H9 (cell line): ENCODE results near the gene SNX11. TPM values are rescaled to one million over a fixed set of nuclear protein-coding genes. Genes with fewer than 3 reads are reported as not detected.
"Not testable (repeated sequence)": the region's sequence is repeated elsewhere in the genome, so short reads cannot be mapped to it uniquely, and the experiment has no call there.

Source experiments
- DNase-seq: peaks from one replicate; pipeline ENCODE4 v3.0.0-alpha.2; 2017
- H2AFZ ChIP-seq: one replicate; pipeline ENCODE4 v1.6.1; 2013; ENCODE audit warnings: mild to moderate bottlenecking, low read length, control low read depth, moderate library complexity
- H2AK5ac ChIP-seq: 2 replicates; pipeline ENCODE4 v1.6.1; 2013; ENCODE audit warnings: low read length, control low read depth, mixed read lengths; ENCODE audit not compliant: insufficient read length
- H2BK120ac ChIP-seq: one replicate; pipeline ENCODE4 v1.6.1; 2013; ENCODE audit warnings: low read depth, mild to moderate bottlenecking, low read length, control low read depth, inconsistent platforms; ENCODE audit not compliant: poor library complexity, severe bottlenecking
- H2BK12ac ChIP-seq: 2 replicates; pipeline ENCODE4 v1.6.1; 2013; ENCODE audit warnings: low read length, control low read depth, mixed read lengths, low read depth; ENCODE audit not compliant: insufficient read length
- H2BK15ac ChIP-seq: 2 replicates; pipeline ENCODE4 v1.6.1; 2013; ENCODE audit warnings: low read depth, low read length, control low read depth
- H2BK20ac ChIP-seq: one replicate; pipeline ENCODE4 v1.6.1; 2013; ENCODE audit warnings: low read depth, mild to moderate bottlenecking, low read length, control low read depth, inconsistent platforms; ENCODE audit not compliant: poor library complexity, severe bottlenecking
- H2BK5ac ChIP-seq: 2 replicates; pipeline ENCODE4 v1.6.1; 2013; ENCODE audit warnings: low read length, control low read depth, mixed read lengths; ENCODE audit not compliant: insufficient read length
- H3K14ac ChIP-seq: 2 replicates; pipeline ENCODE4 v1.6.1; 2013; ENCODE audit warnings: low read length, control low read depth; ENCODE audit not compliant: insufficient read depth
- H3K18ac ChIP-seq: 2 replicates; pipeline ENCODE4 v1.6.1; 2013; ENCODE audit warnings: low read depth, mild to moderate bottlenecking, mixed read lengths, low read length, control low read depth; ENCODE audit not compliant: insufficient read length
- H3K23ac ChIP-seq: 2 replicates; pipeline ENCODE4 v1.6.1; 2013; ENCODE audit warnings: low read length, control low read depth, mixed read lengths, low read depth; ENCODE audit not compliant: insufficient read length
- H3K23me2 ChIP-seq: 2 replicates; pipeline ENCODE4 v1.6.1; 2013; ENCODE audit warnings: low read depth, mild to moderate bottlenecking, mixed read lengths, low read length, control low read depth; ENCODE audit not compliant: insufficient read length, poor library complexity, severe bottlenecking
- H3K27ac ChIP-seq: 2 replicates; pipeline ENCODE4 v1.5.1; 2013; ENCODE audit warnings: low read length, control low read depth, mixed read lengths, low read depth; ENCODE audit not compliant: insufficient read length
- H3K27me3 ChIP-seq: 2 replicates; pipeline ENCODE4 v1.6.1; 2013; ENCODE audit warnings: low read length, control low read depth, inconsistent platforms; ENCODE audit not compliant: insufficient read depth
- H3K4ac ChIP-seq: 2 replicates; pipeline ENCODE4 v1.6.1; 2013; ENCODE audit warnings: low read depth, mild to moderate bottlenecking, control low read depth, inconsistent platforms, low read length, moderate library complexity
- H3K4me1 ChIP-seq: 2 replicates; pipeline ENCODE4 v1.6.1; 2013; ENCODE audit warnings: low read length, control low read depth, inconsistent platforms; ENCODE audit not compliant: insufficient read depth
- H3K4me2 ChIP-seq: 2 replicates; pipeline ENCODE4 v1.6.1; 2013; ENCODE audit warnings: low read length, control low read depth, mixed read lengths; ENCODE audit not compliant: insufficient read length, insufficient read depth
- H3K56ac ChIP-seq: 2 replicates; pipeline ENCODE4 v1.6.1; 2013; ENCODE audit warnings: low read depth, mild to moderate bottlenecking, mixed read lengths, low read length, control low read depth; ENCODE audit not compliant: insufficient read length
- H3K79me1 ChIP-seq: 2 replicates; pipeline ENCODE4 v1.6.1; 2013; ENCODE audit warnings: low read depth, mild to moderate bottlenecking, moderate library complexity, low read length, control low read depth, inconsistent platforms; ENCODE audit not compliant: insufficient read depth, poor library complexity, severe bottlenecking
- H3K79me2 ChIP-seq: 2 replicates; pipeline ENCODE4 v1.6.1; 2013; ENCODE audit warnings: low read length, control low read depth, inconsistent platforms; ENCODE audit not compliant: insufficient read depth
- H3K9ac ChIP-seq: 2 replicates; pipeline ENCODE4 v1.6.1; 2013; ENCODE audit warnings: low read length, control low read depth, mixed read lengths; ENCODE audit not compliant: insufficient read length; ENCODE audit errors: extremely low read depth
- H3K9me3 ChIP-seq: one replicate; pipeline ENCODE4 v1.6.1; 2013; ENCODE audit warnings: low read depth, low read length, inconsistent platforms; ENCODE audit not compliant: control insufficient read depth
- H3T11ph ChIP-seq: one replicate; pipeline ENCODE4 v1.6.1; 2013; ENCODE audit warnings: mild to moderate bottlenecking, low read length, control low read depth, inconsistent platforms
- H4K20me1 ChIP-seq: one replicate; pipeline ENCODE4 v1.6.1; 2013; ENCODE audit not compliant: control insufficient read depth, insufficient read length, insufficient read depth
- H4K5ac ChIP-seq: 2 replicates; pipeline ENCODE4 v1.6.1; 2013; ENCODE audit warnings: low read depth, mild to moderate bottlenecking, mixed read lengths, low read length, control low read depth; ENCODE audit not compliant: insufficient read length
- H4K8ac ChIP-seq: replicated peaks from 2 replicates; pipeline ENCODE4 v1.6.1; 2013; ENCODE audit warnings: low read length, control low read depth, mixed read lengths, low read depth; ENCODE audit not compliant: insufficient read length
- H4K91ac ChIP-seq: 2 replicates; pipeline ENCODE4 v1.6.1; 2013; ENCODE audit warnings: low read depth, mild to moderate bottlenecking, moderate library complexity, mixed read lengths, low read length, control low read depth; ENCODE audit not compliant: insufficient read length
- H3K27ac Mint-ChIP-seq, 3 experiments: 2 replicates in 2 of 3; 3 replicates in 1 of 3; pipeline ENCODE4 v1.8.0; 2020 to 2021; ENCODE audit warnings: mixed read lengths in 3 of 3, mild to moderate bottlenecking in 1 of 3, moderate library complexity in 1 of 3
- H3K27me3 Mint-ChIP-seq: 2 replicates; pipeline ENCODE4 v1.8.0; 2021; ENCODE audit warnings: low read depth, mild to moderate bottlenecking, moderate library complexity, mixed read lengths
- H3K36me3 Mint-ChIP-seq, 3 experiments: 2 replicates in 2 of 3; 3 replicates in 1 of 3; pipeline ENCODE4 v1.8.0; 2020 to 2021; ENCODE audit warnings: low read depth in 3 of 3, mixed read lengths in 3 of 3; ENCODE audit not compliant: insufficient read depth in 1 of 3
- H3K4me1 Mint-ChIP-seq, 2 experiments: 2 replicates each; pipeline ENCODE4 v1.8.0; 2020; ENCODE audit warnings: mixed read lengths in 2 of 2
- H3K4me3 Mint-ChIP-seq, 2 experiments: 2 replicates in 1 of 2; 3 replicates in 1 of 2; pipeline ENCODE4 v1.8.0; 2020 to 2021; ENCODE audit warnings: mild to moderate bottlenecking in 2 of 2, mixed read lengths in 2 of 2, moderate library complexity in 1 of 2
- H3K9me3 Mint-ChIP-seq, 2 experiments: 2 replicates in 1 of 2; 3 replicates in 1 of 2; pipeline ENCODE4 v1.8.0; 2020; ENCODE audit warnings: mild to moderate bottlenecking in 2 of 2, mixed read lengths in 2 of 2, moderate library complexity in 1 of 2
- WGBS: extraction: QIAGEN DNeasy Blood & Tissue Kit; methylation state at CpG from one replicate; pipeline ENCODE4 v1.1.7; 2013; ENCODE audit warnings: missing lambda C conversion rate, low lambda C conversion rate, mixed read lengths; ENCODE audit not compliant: insufficient read length; ENCODE audit errors: extremely low coverage; 5-methylcytosine and 5-hydroxymethylcytosine counted together
- total RNA-seq: library from RNA; stranded (reverse); gene quantifications from 2 replicates; pipeline ENCODE4 v1.2.1, GENCODE V29; 2021
- TF ChIP-seq, protein P1 (sequence below): fragments of 200-600 bp; sonication (generic); conservative IDR thresholded peaks from 3 replicates; pipeline ENCODE4 v1.8.0; 2021; ENCODE audit warnings: antibody characterized with exemption, mild to moderate bottlenecking

SNX11 gene
- total RNA-seq, 1 experiment from 2014 or later = 20.0 TPM

DNA sequence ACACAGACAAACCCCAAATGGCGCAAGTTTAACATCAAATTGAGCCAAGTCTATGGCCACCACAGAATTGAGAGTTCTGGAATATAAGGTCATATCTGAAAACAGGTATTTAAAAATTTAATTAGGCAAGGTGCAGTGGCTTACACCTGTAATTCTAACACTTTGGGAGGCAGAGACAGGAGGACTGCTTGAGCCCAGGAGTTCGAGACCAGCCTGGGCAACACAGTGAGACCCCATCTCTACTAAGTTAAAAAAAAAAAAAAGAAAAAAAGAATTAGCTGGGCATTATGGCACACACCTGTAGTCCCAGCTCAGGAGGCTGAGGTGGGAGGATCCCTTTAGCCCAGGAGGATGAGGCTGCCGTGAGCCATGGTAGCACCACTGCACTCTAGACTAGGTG is 40.3 kb upstream of the SNX11 start:
- Histone ChIP-seq H3K4me1 (no peaks in the 10 kb centered on the region), H3K27me3 (no peaks in the 10 kb centered on the region), H2BK20ac (no peak overlapping the region), H3K79me1 (no peaks in the 10 kb centered on the region), H3K4ac (no peak overlapping the region), H3K18ac (no peak overlapping the region), H3K9me3 (no peaks in the 10 kb centered on the region), H2AK5ac (no peak overlapping the region), H3K14ac (no peak overlapping the region), H3T11ph (no peak overlapping the region), H3K56ac (no peak overlapping the region), H2BK5ac (no peak overlapping the region), H3K27ac (no peak overlapping the region), H2AFZ (no peak overlapping the region), H4K91ac (no peak overlapping the region), H2BK12ac (no peak overlapping the region), H4K20me1 (no peaks in the 10 kb centered on the region), H3K4me2 (no peak overlapping the region), H2BK120ac (no peak overlapping the region), H3K9ac (no peak overlapping the region), H3K23me2 (no peaks in the 10 kb centered on the region), H2BK15ac (no peak overlapping the region), H4K5ac (no peak overlapping the region), H4K8ac (no peak overlapping the region), H3K23ac (no peak overlapping the region), H3K79me2 (no peaks in the 10 kb centered on the region)
- Mint-ChIP-seq H3K36me3 (peaks cover 15 to 84% (median 57%) of the 10 kb centered on the region in 3 experiments), H3K4me3 (no peak overlapping the region), H3K4me1 (peaks cover 11 to 13% of the 10 kb centered on the region in 2 experiments), H3K27ac (peak overlapping the region in 1 of 3 experiments; percentile 76; a peak in 2 of 7 replicates), H3K9me3 (no peaks in the 10 kb centered on the region), H3K27me3 (no peaks in the 10 kb centered on the region; the same call in 1 of the 2 replicates)
- no peak for DNase-seq
- no CpG with 5 or more reads among the region's 3 CpGs for WGBS
- TF ChIP-seq, protein P1, sequence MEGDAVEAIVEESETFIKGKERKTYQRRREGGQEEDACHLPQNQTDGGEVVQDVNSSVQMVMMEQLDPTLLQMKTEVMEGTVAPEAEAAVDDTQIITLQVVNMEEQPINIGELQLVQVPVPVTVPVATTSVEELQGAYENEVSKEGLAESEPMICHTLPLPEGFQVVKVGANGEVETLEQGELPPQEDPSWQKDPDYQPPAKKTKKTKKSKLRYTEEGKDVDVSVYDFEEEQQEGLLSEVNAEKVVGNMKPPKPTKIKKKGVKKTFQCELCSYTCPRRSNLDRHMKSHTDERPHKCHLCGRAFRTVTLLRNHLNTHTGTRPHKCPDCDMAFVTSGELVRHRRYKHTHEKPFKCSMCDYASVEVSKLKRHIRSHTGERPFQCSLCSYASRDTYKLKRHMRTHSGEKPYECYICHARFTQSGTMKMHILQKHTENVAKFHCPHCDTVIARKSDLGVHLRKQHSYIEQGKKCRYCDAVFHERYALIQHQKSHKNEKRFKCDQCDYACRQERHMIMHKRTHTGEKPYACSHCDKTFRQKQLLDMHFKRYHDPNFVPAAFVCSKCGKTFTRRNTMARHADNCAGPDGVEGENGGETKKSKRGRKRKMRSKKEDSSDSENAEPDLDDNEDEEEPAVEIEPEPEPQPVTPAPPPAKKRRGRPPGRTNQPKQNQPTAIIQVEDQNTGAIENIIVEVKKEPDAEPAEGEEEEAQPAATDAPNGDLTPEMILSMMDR = no peak

DNA sequence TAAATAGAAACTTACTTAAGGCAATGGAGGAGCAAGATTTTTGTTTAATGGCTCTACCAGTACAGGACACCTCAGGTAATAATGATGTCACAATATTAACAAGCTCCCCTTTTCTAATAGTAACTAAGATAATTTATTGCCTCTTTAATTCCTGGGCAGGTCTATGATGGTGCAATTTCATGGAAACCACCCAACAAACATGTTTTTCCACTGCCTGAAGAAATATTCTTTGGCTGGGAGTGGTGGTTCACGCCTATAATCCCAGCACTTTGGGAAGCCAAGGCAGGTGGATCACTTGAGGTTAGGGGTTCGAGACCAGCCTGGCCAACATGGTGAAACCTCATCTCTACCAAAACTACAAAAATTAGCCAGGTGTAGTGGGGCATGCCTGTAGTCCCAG is 39.8 kb upstream of the SNX11 start:
- not testable (repeated sequence) for H2BK120ac ChIP-seq, H3K27me3 Mint-ChIP-seq, H3K14ac ChIP-seq, H4K91ac ChIP-seq, H3K27me3 ChIP-seq, DNase-seq, H3K4me2 ChIP-seq, H2AK5ac ChIP-seq, H3K79me1 ChIP-seq, H4K20me1 ChIP-seq, H3K56ac ChIP-seq, H2BK5ac ChIP-seq, H2BK12ac ChIP-seq, H3T11ph ChIP-seq, H4K8ac ChIP-seq, H3K9me3 ChIP-seq, H3K23ac ChIP-seq, H3K4me3 Mint-ChIP-seq, H2AFZ ChIP-seq, H3K4ac ChIP-seq, H3K18ac ChIP-seq, H3K27ac ChIP-seq, H3K9ac ChIP-seq, H4K5ac ChIP-seq, H3K27ac Mint-ChIP-seq, H3K9me3 Mint-ChIP-seq, H3K79me2 ChIP-seq, H3K23me2 ChIP-seq, H2BK15ac ChIP-seq, H2BK20ac ChIP-seq, H3K4me1 ChIP-seq
- Mint-ChIP-seq H3K36me3 (peaks cover 14 to 82% (median 57%) of the 10 kb centered on the region in 3 experiments), H3K4me1 (peaks cover 11 to 13% of the 10 kb centered on the region in 2 experiments)
- WGBS = no CpG with 5 or more reads among the region's 2 CpGs
